Measurements from ENCODE around the gene JMY.

GRCh38 chr5:79346420-79346824 is 110.5 kb downstream of the JMY start:
- TF ChIP-seq EZH2 (optimal IDR thresholded peaks at IDR 0.05; ENCODE audit: low read depth, low read length): no peak
- TF ChIP-seq, protein P1, sequence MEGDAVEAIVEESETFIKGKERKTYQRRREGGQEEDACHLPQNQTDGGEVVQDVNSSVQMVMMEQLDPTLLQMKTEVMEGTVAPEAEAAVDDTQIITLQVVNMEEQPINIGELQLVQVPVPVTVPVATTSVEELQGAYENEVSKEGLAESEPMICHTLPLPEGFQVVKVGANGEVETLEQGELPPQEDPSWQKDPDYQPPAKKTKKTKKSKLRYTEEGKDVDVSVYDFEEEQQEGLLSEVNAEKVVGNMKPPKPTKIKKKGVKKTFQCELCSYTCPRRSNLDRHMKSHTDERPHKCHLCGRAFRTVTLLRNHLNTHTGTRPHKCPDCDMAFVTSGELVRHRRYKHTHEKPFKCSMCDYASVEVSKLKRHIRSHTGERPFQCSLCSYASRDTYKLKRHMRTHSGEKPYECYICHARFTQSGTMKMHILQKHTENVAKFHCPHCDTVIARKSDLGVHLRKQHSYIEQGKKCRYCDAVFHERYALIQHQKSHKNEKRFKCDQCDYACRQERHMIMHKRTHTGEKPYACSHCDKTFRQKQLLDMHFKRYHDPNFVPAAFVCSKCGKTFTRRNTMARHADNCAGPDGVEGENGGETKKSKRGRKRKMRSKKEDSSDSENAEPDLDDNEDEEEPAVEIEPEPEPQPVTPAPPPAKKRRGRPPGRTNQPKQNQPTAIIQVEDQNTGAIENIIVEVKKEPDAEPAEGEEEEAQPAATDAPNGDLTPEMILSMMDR (IDR thresholded peaks at IDR 0.05; ENCODE audit: low read length): no peak
- no peak for TF ChIP-seq EZH2phosphoT487 (IDR thresholded peaks at IDR 0.05; ENCODE audit: low read length)

Data from MM.1S (cell line).